Endodermal cell (in vitro differentiated cells): ENCODE measurements around the gene FAM177B. TPM values are rescaled to one million over a fixed set of nuclear protein-coding genes. Genes with fewer than 3 reads are reported as not detected.

Experiments
- DNase-seq: peaks from one replicate; pipeline ENCODE4 v3.0.0-alpha.2; 2017
- H3K27ac ChIP-seq: 2 replicates; pipeline ENCODE4 v1.5.1; 2013; ENCODE audit warnings: mild to moderate bottlenecking, low read depth, low read length, moderate library complexity
- H3K27me3 ChIP-seq: 2 replicates; pipeline ENCODE4 v1.6.1; 2013; ENCODE audit warnings: mild to moderate bottlenecking, low read length, moderate library complexity; ENCODE audit not compliant: insufficient read depth, control insufficient read depth, poor library complexity, severe bottlenecking
- H3K36me3 ChIP-seq: 2 replicates; pipeline ENCODE4 v1.7.0; 2013; ENCODE audit warnings: mild to moderate bottlenecking, low read length, moderate library complexity; ENCODE audit not compliant: control insufficient read depth, insufficient read depth
- H3K4me1 ChIP-seq: one replicate; pipeline ENCODE4 v1.7.0; 2013; ENCODE audit warnings: low read length; ENCODE audit not compliant: control insufficient read depth, insufficient read depth
- H3K4me3 ChIP-seq: 2 replicates; pipeline ENCODE4 v1.5.1; 2013; ENCODE audit warnings: mild to moderate bottlenecking, low read length, moderate library complexity
- H3K9ac ChIP-seq: 2 replicates; pipeline ENCODE4 v1.6.1; 2013; ENCODE audit warnings: mild to moderate bottlenecking, low read length, moderate library complexity; ENCODE audit not compliant: poor library complexity, severe bottlenecking; ENCODE audit errors: extremely low read depth
- H3K9me3 ChIP-seq: 2 replicates; pipeline ENCODE4 v1.6.1; 2013; ENCODE audit warnings: mild to moderate bottlenecking, low read length, moderate library complexity; ENCODE audit not compliant: control insufficient read depth
- H3K27ac Mint-ChIP-seq: 2 replicates; pipeline ENCODE4 v1.8.0; 2020; ENCODE audit warnings: mixed read lengths
- H3K27me3 Mint-ChIP-seq: 2 replicates; pipeline ENCODE4 v1.8.0; 2021; ENCODE audit warnings: mild to moderate bottlenecking, mixed read lengths; ENCODE audit not compliant: insufficient read depth
- H3K36me3 Mint-ChIP-seq: 2 replicates; pipeline ENCODE4 v1.8.0; 2020; ENCODE audit warnings: low read depth, mixed read lengths
- H3K4me1 Mint-ChIP-seq: 2 replicates; pipeline ENCODE4 v1.8.0; 2020; ENCODE audit warnings: mixed read lengths
- H3K4me3 Mint-ChIP-seq: 2 replicates; pipeline ENCODE4 v1.8.0; 2020; ENCODE audit warnings: mild to moderate bottlenecking, moderate library complexity, mixed read lengths
- H3K9me3 Mint-ChIP-seq: 2 replicates; pipeline ENCODE4 v1.8.0; 2020; ENCODE audit warnings: mild to moderate bottlenecking, mixed read lengths
- WGBS, 2 experiments: methylation state at CpG; one replicate each; pipeline versions ENCODE4 v1.1.5 to v1.1.7; 2013; ENCODE audit warnings: missing lambda C conversion rate in 2 of 2, mixed read lengths in 1 of 2; ENCODE audit not compliant: insufficient coverage in 1 of 2, insufficient read length in 1 of 2; 5-methylcytosine and 5-hydroxymethylcytosine counted together
- total RNA-seq, 2 donors: library from RNA; stranded (reverse); fragmentation: NEBNext Ultra II Directional in 1 of 2; extraction: Animal tissue kit (Norgen Biotek cat#: 25700) in 1 of 2; gene quantifications; 2 replicates in 1 of 2; 3 replicates in 1 of 2; pipeline ENCODE4 v1.2.1, GENCODE V29; 2021
- TF ChIP-seq, protein P1 (sequence below): fragments of 200-600 bp; sonication (generic); conservative IDR thresholded peaks from 2 replicates; pipeline ENCODE4 v1.5.0; 2021; ENCODE audit warnings: antibody characterized with exemption, mild to moderate bottlenecking

The FAM177B gene
- total RNA-seq, 2 donors from 2014 or later, result not detected

DNA sequence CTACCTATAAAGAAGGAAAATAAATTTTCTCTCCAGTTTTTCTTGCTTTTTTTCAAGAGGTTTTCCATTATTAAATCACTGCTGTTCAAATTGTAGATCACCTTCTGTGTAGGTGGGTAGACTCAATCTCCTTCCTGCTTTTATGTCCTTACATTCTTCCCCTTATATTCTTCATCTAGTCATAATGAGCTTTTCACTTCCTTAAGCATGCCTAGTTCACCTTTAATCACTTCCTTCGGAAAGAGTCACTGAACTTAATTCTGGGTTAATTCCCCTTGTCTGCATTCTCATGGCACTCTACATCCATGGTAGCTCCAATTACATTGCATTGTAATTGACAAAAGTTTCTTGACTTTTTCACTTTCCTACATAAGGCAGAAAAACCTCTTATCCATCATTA, 6.1 kb upstream of the FAM177B start:
- 96 to 100% methylated on average over 1 of the region's 1 CpG for WGBS, 2 experiments
- no peak overlapping the region for H3K27ac ChIP-seq
- Mint-ChIP-seq H3K27me3 (no peaks in the 10 kb centered on the region), H3K27ac (no peak overlapping the region), H3K9me3 (no peaks in the 10 kb centered on the region), H3K4me1 (no peaks in the 10 kb centered on the region), H3K4me3 (no peak overlapping the region), H3K36me3 (peaks cover 48% of the 10 kb centered on the region)
- H3K4me3 ChIP-seq, result no peak overlapping the region
- H3K4me1 ChIP-seq, result no peaks in the 10 kb centered on the region
- no peaks in the 10 kb centered on the region for H3K27me3 ChIP-seq
- H3K9ac ChIP-seq, result no peak overlapping the region
- peaks cover 78% of the 10 kb centered on the region for H3K36me3 ChIP-seq
- no peak for DNase-seq
- no peaks in the 10 kb centered on the region for H3K9me3 ChIP-seq
- TF ChIP-seq, protein P1, sequence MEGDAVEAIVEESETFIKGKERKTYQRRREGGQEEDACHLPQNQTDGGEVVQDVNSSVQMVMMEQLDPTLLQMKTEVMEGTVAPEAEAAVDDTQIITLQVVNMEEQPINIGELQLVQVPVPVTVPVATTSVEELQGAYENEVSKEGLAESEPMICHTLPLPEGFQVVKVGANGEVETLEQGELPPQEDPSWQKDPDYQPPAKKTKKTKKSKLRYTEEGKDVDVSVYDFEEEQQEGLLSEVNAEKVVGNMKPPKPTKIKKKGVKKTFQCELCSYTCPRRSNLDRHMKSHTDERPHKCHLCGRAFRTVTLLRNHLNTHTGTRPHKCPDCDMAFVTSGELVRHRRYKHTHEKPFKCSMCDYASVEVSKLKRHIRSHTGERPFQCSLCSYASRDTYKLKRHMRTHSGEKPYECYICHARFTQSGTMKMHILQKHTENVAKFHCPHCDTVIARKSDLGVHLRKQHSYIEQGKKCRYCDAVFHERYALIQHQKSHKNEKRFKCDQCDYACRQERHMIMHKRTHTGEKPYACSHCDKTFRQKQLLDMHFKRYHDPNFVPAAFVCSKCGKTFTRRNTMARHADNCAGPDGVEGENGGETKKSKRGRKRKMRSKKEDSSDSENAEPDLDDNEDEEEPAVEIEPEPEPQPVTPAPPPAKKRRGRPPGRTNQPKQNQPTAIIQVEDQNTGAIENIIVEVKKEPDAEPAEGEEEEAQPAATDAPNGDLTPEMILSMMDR, result no peak

DNA sequence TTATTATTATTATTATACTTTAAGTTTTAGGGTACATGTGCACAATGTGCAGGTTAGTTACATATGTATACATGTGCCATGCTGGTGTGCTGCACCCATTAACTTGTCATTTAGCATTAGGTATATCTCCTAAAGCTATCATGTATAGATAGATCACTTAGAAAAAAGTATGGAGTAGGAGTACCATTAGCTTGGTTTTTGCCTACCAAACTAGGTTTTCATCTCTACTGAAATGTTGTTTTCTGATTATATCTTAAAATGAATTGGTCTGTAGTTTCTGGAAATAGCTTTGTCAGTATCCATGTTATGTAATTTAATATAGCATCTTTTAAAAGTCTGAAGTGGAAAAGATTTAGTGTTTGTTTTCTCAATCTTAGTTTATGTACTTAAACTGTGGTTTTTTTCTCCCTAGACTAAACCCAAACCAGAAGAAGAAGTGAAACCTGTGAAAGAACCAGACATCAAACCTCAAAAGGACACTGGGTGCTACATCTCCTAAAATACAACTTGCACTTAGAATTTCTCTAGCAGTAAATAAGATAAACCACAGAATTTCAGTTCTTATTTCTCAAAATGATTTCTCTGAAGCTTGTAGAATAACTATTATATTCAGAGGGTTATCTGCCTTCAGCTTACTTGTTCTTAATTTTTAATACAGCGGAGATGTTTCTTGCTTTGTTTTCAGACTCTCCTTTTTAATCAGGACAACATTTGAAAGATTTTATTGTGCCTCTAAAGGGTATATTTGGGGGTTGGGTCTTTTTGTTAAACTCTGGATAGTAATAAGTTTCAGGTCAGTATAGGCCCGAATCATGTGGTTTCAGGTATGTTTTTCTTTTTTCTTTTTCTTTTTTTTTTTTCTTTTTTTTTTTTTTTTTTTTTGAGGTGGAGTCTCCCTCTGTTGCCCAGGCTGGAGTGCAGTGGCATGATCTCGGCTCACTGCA, 4.5 kb upstream of the FAM177B start:
- no peak overlapping the region for H3K27ac ChIP-seq
- Mint-ChIP-seq H3K4me3 (no peak overlapping the region), H3K36me3 (peaks cover 42% of the 10 kb centered on the region), H3K27ac (no peak overlapping the region), H3K4me1 (peaks cover 5% of the 10 kb centered on the region), H3K27me3 (no peaks in the 10 kb centered on the region), H3K9me3 (no peaks in the 10 kb centered on the region)
- peaks cover 65% of the 10 kb centered on the region for H3K36me3 ChIP-seq
- no peak overlapping the region for H3K4me3 ChIP-seq
- DNase-seq, result no peak
- H3K4me1 ChIP-seq, result no peaks in the 10 kb centered on the region
- H3K27me3 ChIP-seq, result no peaks in the 10 kb centered on the region
- H3K9me3 ChIP-seq, result no peaks in the 10 kb centered on the region
- TF ChIP-seq, protein P1, result no peak
- 100% methylated on average over 2 of the region's 3 CpGs; no CpG with 5 or more reads in 1 of the 2 experiments for WGBS, 2 experiments
- H3K9ac ChIP-seq, result no peak overlapping the region

GRCh38 chr1:222734740-222735139, 2.3 kb upstream of the FAM177B start:
- Histone ChIP-seq H3K36me3 (peaks cover 43% of the 10 kb centered on the region), H3K27ac (no peak overlapping the region), H3K9me3 (no peaks in the 10 kb centered on the region), H3K4me1 (no peaks in the 10 kb centered on the region), H3K27me3 (no peaks in the 10 kb centered on the region), H3K4me3 (no peak overlapping the region), H3K9ac (no peak overlapping the region)
- TF ChIP-seq, protein P1, result no peak
- DNase-seq, result no peak
- 100% methylated on average over 1 of the region's 1 CpG; no CpG with 5 or more reads in 1 of the 2 experiments for WGBS, 2 experiments
- H3K9me3 Mint-ChIP-seq, result no peaks in the 10 kb centered on the region
- no peaks in the 10 kb centered on the region for H3K27me3 Mint-ChIP-seq
- no peak overlapping the region for H3K4me3 Mint-ChIP-seq
- H3K36me3 Mint-ChIP-seq, result peaks cover 31% of the 10 kb centered on the region
- H3K27ac Mint-ChIP-seq, result no peak overlapping the region
- peaks cover 5% of the 10 kb centered on the region for H3K4me1 Mint-ChIP-seq
